H9 (cell line): ENCODE results near the gene ALDH1A1. TPM values are rescaled to one million over a fixed set of nuclear protein-coding genes. Genes with fewer than 3 reads are reported as not detected.

Source experiments
- DNase-seq: peaks from one replicate; pipeline ENCODE4 v3.0.0-alpha.2; 2017
- H2AFZ ChIP-seq: one replicate; pipeline ENCODE4 v1.6.1; 2013; ENCODE audit warnings: mild to moderate bottlenecking, low read length, control low read depth, moderate library complexity
- H2AK5ac ChIP-seq: 2 replicates; pipeline ENCODE4 v1.6.1; 2013; ENCODE audit warnings: low read length, control low read depth, mixed read lengths; ENCODE audit not compliant: insufficient read length
- H2BK120ac ChIP-seq: one replicate; pipeline ENCODE4 v1.6.1; 2013; ENCODE audit warnings: low read depth, mild to moderate bottlenecking, low read length, control low read depth, inconsistent platforms; ENCODE audit not compliant: poor library complexity, severe bottlenecking
- H2BK12ac ChIP-seq: 2 replicates; pipeline ENCODE4 v1.6.1; 2013; ENCODE audit warnings: low read length, control low read depth, mixed read lengths, low read depth; ENCODE audit not compliant: insufficient read length
- H2BK15ac ChIP-seq: 2 replicates; pipeline ENCODE4 v1.6.1; 2013; ENCODE audit warnings: low read depth, low read length, control low read depth
- H2BK20ac ChIP-seq: one replicate; pipeline ENCODE4 v1.6.1; 2013; ENCODE audit warnings: low read depth, mild to moderate bottlenecking, low read length, control low read depth, inconsistent platforms; ENCODE audit not compliant: poor library complexity, severe bottlenecking
- H2BK5ac ChIP-seq: 2 replicates; pipeline ENCODE4 v1.6.1; 2013; ENCODE audit warnings: low read length, control low read depth, mixed read lengths; ENCODE audit not compliant: insufficient read length
- H3K14ac ChIP-seq: 2 replicates; pipeline ENCODE4 v1.6.1; 2013; ENCODE audit warnings: low read length, control low read depth; ENCODE audit not compliant: insufficient read depth
- H3K18ac ChIP-seq: 2 replicates; pipeline ENCODE4 v1.6.1; 2013; ENCODE audit warnings: low read depth, mild to moderate bottlenecking, mixed read lengths, low read length, control low read depth; ENCODE audit not compliant: insufficient read length
- H3K23ac ChIP-seq: 2 replicates; pipeline ENCODE4 v1.6.1; 2013; ENCODE audit warnings: low read length, control low read depth, mixed read lengths, low read depth; ENCODE audit not compliant: insufficient read length
- H3K23me2 ChIP-seq: 2 replicates; pipeline ENCODE4 v1.6.1; 2013; ENCODE audit warnings: low read depth, mild to moderate bottlenecking, mixed read lengths, low read length, control low read depth; ENCODE audit not compliant: insufficient read length, poor library complexity, severe bottlenecking
- H3K27ac ChIP-seq: 2 replicates; pipeline ENCODE4 v1.5.1; 2013; ENCODE audit warnings: low read length, control low read depth, mixed read lengths, low read depth; ENCODE audit not compliant: insufficient read length
- H3K27me3 ChIP-seq: 2 replicates; pipeline ENCODE4 v1.6.1; 2013; ENCODE audit warnings: low read length, control low read depth, inconsistent platforms; ENCODE audit not compliant: insufficient read depth
- H3K4ac ChIP-seq: 2 replicates; pipeline ENCODE4 v1.6.1; 2013; ENCODE audit warnings: low read depth, mild to moderate bottlenecking, control low read depth, inconsistent platforms, low read length, moderate library complexity
- H3K4me1 ChIP-seq: 2 replicates; pipeline ENCODE4 v1.6.1; 2013; ENCODE audit warnings: low read length, control low read depth, inconsistent platforms; ENCODE audit not compliant: insufficient read depth
- H3K4me2 ChIP-seq: 2 replicates; pipeline ENCODE4 v1.6.1; 2013; ENCODE audit warnings: low read length, control low read depth, mixed read lengths; ENCODE audit not compliant: insufficient read length, insufficient read depth
- H3K56ac ChIP-seq: 2 replicates; pipeline ENCODE4 v1.6.1; 2013; ENCODE audit warnings: low read depth, mild to moderate bottlenecking, mixed read lengths, low read length, control low read depth; ENCODE audit not compliant: insufficient read length
- H3K79me1 ChIP-seq: 2 replicates; pipeline ENCODE4 v1.6.1; 2013; ENCODE audit warnings: low read depth, mild to moderate bottlenecking, moderate library complexity, low read length, control low read depth, inconsistent platforms; ENCODE audit not compliant: insufficient read depth, poor library complexity, severe bottlenecking
- H3K79me2 ChIP-seq: 2 replicates; pipeline ENCODE4 v1.6.1; 2013; ENCODE audit warnings: low read length, control low read depth, inconsistent platforms; ENCODE audit not compliant: insufficient read depth
- H3K9ac ChIP-seq: 2 replicates; pipeline ENCODE4 v1.6.1; 2013; ENCODE audit warnings: low read length, control low read depth, mixed read lengths; ENCODE audit not compliant: insufficient read length; ENCODE audit errors: extremely low read depth
- H3K9me3 ChIP-seq: one replicate; pipeline ENCODE4 v1.6.1; 2013; ENCODE audit warnings: low read depth, low read length, inconsistent platforms; ENCODE audit not compliant: control insufficient read depth
- H3T11ph ChIP-seq: one replicate; pipeline ENCODE4 v1.6.1; 2013; ENCODE audit warnings: mild to moderate bottlenecking, low read length, control low read depth, inconsistent platforms
- H4K20me1 ChIP-seq: one replicate; pipeline ENCODE4 v1.6.1; 2013; ENCODE audit not compliant: control insufficient read depth, insufficient read length, insufficient read depth
- H4K5ac ChIP-seq: 2 replicates; pipeline ENCODE4 v1.6.1; 2013; ENCODE audit warnings: low read depth, mild to moderate bottlenecking, mixed read lengths, low read length, control low read depth; ENCODE audit not compliant: insufficient read length
- H4K8ac ChIP-seq: replicated peaks from 2 replicates; pipeline ENCODE4 v1.6.1; 2013; ENCODE audit warnings: low read length, control low read depth, mixed read lengths, low read depth; ENCODE audit not compliant: insufficient read length
- H4K91ac ChIP-seq: 2 replicates; pipeline ENCODE4 v1.6.1; 2013; ENCODE audit warnings: low read depth, mild to moderate bottlenecking, moderate library complexity, mixed read lengths, low read length, control low read depth; ENCODE audit not compliant: insufficient read length
- H3K27ac Mint-ChIP-seq, 3 experiments: 2 replicates in 2 of 3; 3 replicates in 1 of 3; pipeline ENCODE4 v1.8.0; 2020 to 2021; ENCODE audit warnings: mixed read lengths in 3 of 3, mild to moderate bottlenecking in 1 of 3, moderate library complexity in 1 of 3
- H3K27me3 Mint-ChIP-seq: 2 replicates; pipeline ENCODE4 v1.8.0; 2021; ENCODE audit warnings: low read depth, mild to moderate bottlenecking, moderate library complexity, mixed read lengths
- H3K36me3 Mint-ChIP-seq, 3 experiments: 2 replicates in 2 of 3; 3 replicates in 1 of 3; pipeline ENCODE4 v1.8.0; 2020 to 2021; ENCODE audit warnings: low read depth in 3 of 3, mixed read lengths in 3 of 3; ENCODE audit not compliant: insufficient read depth in 1 of 3
- H3K4me1 Mint-ChIP-seq, 2 experiments: 2 replicates each; pipeline ENCODE4 v1.8.0; 2020; ENCODE audit warnings: mixed read lengths in 2 of 2
- H3K4me3 Mint-ChIP-seq, 2 experiments: 2 replicates in 1 of 2; 3 replicates in 1 of 2; pipeline ENCODE4 v1.8.0; 2020 to 2021; ENCODE audit warnings: mild to moderate bottlenecking in 2 of 2, mixed read lengths in 2 of 2, moderate library complexity in 1 of 2
- H3K9me3 Mint-ChIP-seq, 2 experiments: 2 replicates in 1 of 2; 3 replicates in 1 of 2; pipeline ENCODE4 v1.8.0; 2020; ENCODE audit warnings: mild to moderate bottlenecking in 2 of 2, mixed read lengths in 2 of 2, moderate library complexity in 1 of 2
- CTCF ChIP-seq: fragments of 200-600 bp; sonication (generic); conservative IDR thresholded peaks from 3 replicates; pipeline ENCODE4 v1.8.0; 2021; ENCODE audit warnings: antibody characterized with exemption, mild to moderate bottlenecking
- WGBS: extraction: QIAGEN DNeasy Blood & Tissue Kit; methylation state at CpG from one replicate; pipeline ENCODE4 v1.1.7; 2013; ENCODE audit warnings: missing lambda C conversion rate, low lambda C conversion rate, mixed read lengths; ENCODE audit not compliant: insufficient read length; ENCODE audit errors: extremely low coverage; 5-methylcytosine and 5-hydroxymethylcytosine counted together
- total RNA-seq: library from RNA; stranded (reverse); gene quantifications from 2 replicates; pipeline ENCODE4 v1.2.1, GENCODE V29; 2021

ALDH1A1 gene
- total RNA-seq, 1 experiment from 2014 or later: 1.1 TPM

GRCh38 chr9:72888067-72888466 lies 64.8 kb downstream of the ALDH1A1 start:
- Histone ChIP-seq H2BK20ac (no peak overlapping the region), H3K23me2 (no peaks in the 10 kb centered on the region), H4K8ac (no peak overlapping the region), H3T11ph (no peak overlapping the region), H3K4ac (no peak overlapping the region), H2BK5ac (no peak overlapping the region), H4K91ac (no peak overlapping the region), H3K27ac (no peak overlapping the region), H2BK12ac (no peak overlapping the region), H3K9me3 (no peaks in the 10 kb centered on the region), H3K18ac (no peak overlapping the region), H3K79me1 (no peaks in the 10 kb centered on the region), H3K56ac (no peak overlapping the region), H2BK15ac (no peak overlapping the region), H2BK120ac (no peak overlapping the region), H3K4me1 (no peaks in the 10 kb centered on the region), H3K79me2 (no peaks in the 10 kb centered on the region), H3K4me2 (no peak overlapping the region), H3K27me3 (no peaks in the 10 kb centered on the region), H2AK5ac (no peak overlapping the region), H3K23ac (no peak overlapping the region), H4K20me1 (no peaks in the 10 kb centered on the region), H4K5ac (no peak overlapping the region), H3K14ac (no peak overlapping the region), H3K9ac (no peak overlapping the region), H2AFZ (no peak overlapping the region)
- Mint-ChIP-seq H3K4me3 (no peak overlapping the region), H3K27me3 (no peaks in the 10 kb centered on the region; the same call in none of the 2 replicates), H3K27ac (no peak overlapping the region), H3K36me3 (peaks cover 3 to 8% (median 8%) of the 10 kb centered on the region in 3 experiments; a peak in 3 of 7 replicates), H3K9me3 (peaks cover 5 to 7% of the 10 kb centered on the region in 2 experiments), H3K4me1 (no peaks in the 10 kb centered on the region)
- TF ChIP-seq CTCF: no peak
- no CpG with 5 or more reads among the region's 2 CpGs for whole genome bisulfite sequencing
- DNase-seq: no peak
